K562 (cell line): ENCODE results near the gene UPK3A. TPM values are rescaled to one million over a fixed set of nuclear protein-coding genes. Genes with fewer than 3 reads are reported as not detected.
"Not testable (repeated sequence)": the region's sequence is repeated elsewhere in the genome, so short reads cannot be mapped to it uniquely, and the experiment has no call there.

Experiments used
- ATAC-seq: fragments of 200-7000 bp; cut with Tn5 transposase; 3 replicates; pipeline ENCODE4 v1.9.1; 2020; ENCODE audit warnings: moderate library complexity
- BruUV-seq: library from RNA; stranded (reverse); fragments of 400-500 nt; replicated peaks from 2 replicates; lab custom pipeline; 2021; lab: Mats Ljungman, UMichigan
- CTCF ChIA-PET: fragments of 300-600 bp; formaldehyde crosslinking; extraction: SDS; loops from one replicate; lab custom pipeline; 2021; ENCODE audit warnings: low intra/inter-chr PET ratio; lab: Yijun Ruan, JAX
- POLR2A ChIA-PET: fragments of 300-600, 350-650 bp; sonication (Branson Sonifier 250); formaldehyde crosslinking; extraction: SDS; loops from one replicate; lab custom pipeline; 2021; ENCODE audit warnings: antibody characterized with exemption, inconsistent platforms; lab: Yijun Ruan, JAX
- DNase-seq, 4 experiments: peaks; one replicate each; pipeline versions ENCODE4 v3.0.0 to v3.0.0-alpha.2; 2011 to 2018; ENCODE audit warnings: low spot score in 3 of 4, mixed read lengths in 3 of 4; ENCODE audit errors: extremely low read depth in 1 of 4
- FAIRE-seq: peaks from 2 replicates; lab custom pipeline; 2011; peaks lifted over from hg19 to GRCh38; lab: Jason Lieb, UNC
- H2AFZ ChIP-seq: 2 replicates; pipeline ENCODE4 v1.6.0; 2011; ENCODE audit warnings: low read depth, low read length, control low read depth, inconsistent platforms
- H3K27ac ChIP-seq: fragments of 200-600 bp; 3 replicates; pipeline ENCODE4 v1.8.0; 2011; ENCODE audit warnings: low read depth, mild to moderate bottlenecking, control low read depth, inconsistent platforms, low read length, moderate library complexity, mixed read lengths; ENCODE audit errors: extremely low read depth
- H3K27me3 ChIP-seq, 2 experiments: fragments of 300-600 bp in 1 of 2; 2 replicates in 1 of 2; 3 replicates in 1 of 2; pipeline versions ENCODE4 v1.6.0 to v1.8.0; 2011; ENCODE audit warnings: inconsistent platforms in 2 of 2, low read length in 2 of 2, mild to moderate bottlenecking in 1 of 2, mixed read lengths in 1 of 2, moderate library complexity in 1 of 2; ENCODE audit not compliant: control insufficient read depth in 2 of 2, insufficient read depth in 2 of 2
- H3K36me3 ChIP-seq: fragments of 300-600 bp; 3 replicates; pipeline ENCODE4 v1.8.0; 2011; ENCODE audit warnings: mild to moderate bottlenecking, low read length, inconsistent platforms; ENCODE audit not compliant: control insufficient read depth, insufficient read depth
- H3K4me1 ChIP-seq, 2 experiments: fragments of 200-600 bp in 1 of 2; replicated peaks in 1 of 2; 2 replicates in 1 of 2; 3 replicates in 1 of 2; pipeline versions ENCODE4 v1.5.1 to v1.8.0; 2011; ENCODE audit warnings: inconsistent platforms in 2 of 2, low read length in 2 of 2, mild to moderate bottlenecking in 1 of 2, mixed read lengths in 1 of 2, moderate library complexity in 1 of 2; ENCODE audit not compliant: control insufficient read depth in 2 of 2, insufficient read depth in 2 of 2
- H3K4me2 ChIP-seq: 2 replicates; pipeline ENCODE4 v1.6.1; 2011; ENCODE audit warnings: low read length, control low read depth, inconsistent platforms, mixed read lengths; ENCODE audit not compliant: insufficient read depth
- H3K4me3 ChIP-seq: fragments of 200-600 bp; sonication (generic), shearing (Covaris generic); 2 replicates; pipeline ENCODE4 v1.5.1; 2016; ENCODE audit warnings: control low read depth, inconsistent platforms
- H3K79me2 ChIP-seq: fragments of 200-600 bp; 3 replicates; pipeline ENCODE4 v1.8.0; 2011; ENCODE audit warnings: low read length, inconsistent platforms; ENCODE audit not compliant: control insufficient read depth, insufficient read depth
- H3K9ac ChIP-seq, 2 experiments: 2 replicates each; pipeline versions ENCODE4 v1.6.0 to v1.6.1; 2011; ENCODE audit warnings: low read depth in 2 of 2, low read length in 2 of 2, control low read depth in 1 of 2, inconsistent platforms in 1 of 2, mild to moderate bottlenecking in 1 of 2, mixed read lengths in 1 of 2; ENCODE audit not compliant: insufficient read depth in 1 of 2
- H3K9me1 ChIP-seq: one replicate; pipeline ENCODE4 v1.6.0; 2011; ENCODE audit warnings: inconsistent platforms, mild to moderate bottlenecking, low read length, moderate library complexity; ENCODE audit not compliant: control insufficient read depth, insufficient read depth
- H3K9me3 ChIP-seq: replicated peaks from 2 replicates; pipeline ENCODE4 v1.5.1; 2011; ENCODE audit warnings: low read depth, low read length, inconsistent platforms; ENCODE audit not compliant: control insufficient read depth, insufficient read depth
- H4K20me1 ChIP-seq: replicated peaks from 2 replicates; pipeline ENCODE4 v1.6.1; 2011; ENCODE audit warnings: low read length, inconsistent platforms, mixed read lengths; ENCODE audit not compliant: control insufficient read depth, insufficient read depth
- HNRNPK ChIP-seq: fragments of 200-400 bp; formaldehyde crosslinking; IDR thresholded peaks from one replicate; pipeline ENCODE4 v1.6.1; 2018; ENCODE audit warnings: mild to moderate bottlenecking, low read depth, low read length; ENCODE audit not compliant: poor library complexity, severe bottlenecking
- ZKSCAN8 ChIP-seq: fragments of 200-800 bp; sonication (Bioruptor generic); IDR thresholded peaks from 2 replicates; pipeline ENCODE4 v1.6.1; 2016; ENCODE audit warnings: missing genetic modification characterization, missing compliant biosample characterization
- ZNF263 ChIP-seq: sonication (generic); formaldehyde crosslinking; IDR thresholded peaks from 2 replicates; pipeline ENCODE4 v1.8.0; 2022; ENCODE audit warnings: mild to moderate bottlenecking, missing genetic modification reagents, borderline replicate concordance
- ZNF3 ChIP-seq: fragments of 250-450 bp; sonication (Bioruptor Pico); IDR thresholded peaks from 2 replicates; pipeline ENCODE4 v1.5.0; 2021; ENCODE audit warnings: mild to moderate bottlenecking, moderate library complexity
- ZNF589 ChIP-seq: fragments of 200-800 bp; sonication (Bioruptor generic); IDR thresholded peaks from 2 replicates; pipeline ENCODE4 v1.6.1; 2016; ENCODE audit warnings: low read depth, missing genetic modification characterization, missing compliant biosample characterization
- WGBS: fragments of 100-300 bp; shearing (Covaris generic); methylation state at CpG from one replicate; pipeline ENCODE4 v1.1.6; 2016; ENCODE audit warnings: low coverage, mixed read lengths; ENCODE audit not compliant: insufficient coverage; ENCODE audit errors: missing lambda C conversion rate; 5-methylcytosine and 5-hydroxymethylcytosine counted together
- in situ Hi-C: fragments of 300-500 bp; cut with MboI; formaldehyde crosslinking; loops from 4 replicates; pipeline ENCODE4 v1.15.0; 2018; ENCODE audit warnings: inconsistent platforms, mixed read lengths
- intact Hi-C: fragments of 100-400 bp; cut with micrococcal nuclease; formaldehyde crosslinking; loops from 2 replicates; pipeline ENCODE4 v1.14.2; 2022
- polyA plus RNA-seq, 8 experiments: library from polyadenylated mRNA; depleted of rRNA in 4 of 8; stranded (reverse) in 5 of 8; unstranded in 3 of 8; fragments of >200 nt; fragmentation: Nextera tagmentation in 2 of 8; fragmentation: Illumina TruSeq in 1 of 8; extraction: Ambion mirVana in 2 of 8; extraction: Trizol in 1 of 8; gene quantifications; 2 replicates each; pipeline versions ENCODE4 v1.2.1 to v1.2.3, GENCODE V29; 2011 to 2014; ENCODE audit warnings: inconsistent platforms in 1 of 8, missing spikeins in 1 of 8
- total RNA-seq, 7 experiments: library from RNA; depleted of rRNA in 6 of 7; stranded (reverse); fragments of >200 nt in 6 of 7; fragmentation: Illumina TruSeq in 2 of 7; extraction: Trizol in 2 of 7; gene quantifications; 2 replicates each; pipeline versions ENCODE4 v1.2.1 to v1.2.3, GENCODE V29; 2011 to 2021; ENCODE audit warnings: low replicate concordance in 1 of 7
- TF ChIP-seq, protein P1 (sequence below): fragments of 450-650 bp; formaldehyde crosslinking; conservative IDR thresholded peaks from 2 replicates; pipeline ENCODE4 v1.4.0; 2022; ENCODE audit warnings: mild to moderate bottlenecking, missing genetic modification characterization

The UPK3A gene
- total and polyA plus RNA-seq, 9 of the 15 experiments (the other 6 are each of a cell fraction or from before 2014, with no cell fraction given) = not detected

DNA sequence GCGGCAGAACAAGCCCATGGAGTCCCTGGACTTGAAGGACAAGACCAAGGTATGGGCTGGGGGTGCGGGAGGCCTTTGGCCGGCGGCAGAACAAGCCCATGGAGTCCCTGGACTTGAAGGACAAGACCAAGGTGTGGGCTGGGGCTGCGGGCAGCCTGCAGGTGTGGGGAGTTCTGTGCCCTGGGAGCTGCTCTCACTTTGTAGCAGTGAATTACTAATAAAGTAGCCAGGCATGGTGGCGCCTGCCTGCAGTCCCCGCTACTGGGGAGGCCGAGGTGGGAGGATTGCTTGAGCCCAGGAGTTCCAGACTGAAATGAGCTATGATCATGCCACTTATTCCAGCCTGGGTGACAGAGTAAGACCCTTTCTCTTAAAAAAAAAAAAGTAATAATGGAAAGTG lies 43.5 kb downstream of the UPK3A start:
- in situ Hi-C loops, ATAC-seq, intact Hi-C loops, H3K4me3 ChIP-seq, H3K4me2 ChIP-seq, CTCF ChIA-PET, H3K9me1 ChIP-seq, H3K27me3 ChIP-seq, H3K9me3 ChIP-seq, H2AFZ ChIP-seq, H4K20me1 ChIP-seq, BruUV-seq, H3K27ac ChIP-seq, FAIRE-seq, H3K4me1 ChIP-seq, DNase-seq, H3K9ac ChIP-seq, H3K79me2 ChIP-seq: not testable (repeated sequence)
- peaks cover 79% of the 10 kb centered on the region; the same call in 2 of the 3 replicates for H3K36me3 ChIP-seq
- 100% methylated on average over 2 of the region's 8 CpGs for WGBS
- POLR2A ChIA-PET = interaction anchor here (0.8 to 1.5 kb wide), 2 partner anchors 17 to 56 kb away, joined by 3 to 5 read pairs; no protein-coding TSS in a partner anchor

DNA sequence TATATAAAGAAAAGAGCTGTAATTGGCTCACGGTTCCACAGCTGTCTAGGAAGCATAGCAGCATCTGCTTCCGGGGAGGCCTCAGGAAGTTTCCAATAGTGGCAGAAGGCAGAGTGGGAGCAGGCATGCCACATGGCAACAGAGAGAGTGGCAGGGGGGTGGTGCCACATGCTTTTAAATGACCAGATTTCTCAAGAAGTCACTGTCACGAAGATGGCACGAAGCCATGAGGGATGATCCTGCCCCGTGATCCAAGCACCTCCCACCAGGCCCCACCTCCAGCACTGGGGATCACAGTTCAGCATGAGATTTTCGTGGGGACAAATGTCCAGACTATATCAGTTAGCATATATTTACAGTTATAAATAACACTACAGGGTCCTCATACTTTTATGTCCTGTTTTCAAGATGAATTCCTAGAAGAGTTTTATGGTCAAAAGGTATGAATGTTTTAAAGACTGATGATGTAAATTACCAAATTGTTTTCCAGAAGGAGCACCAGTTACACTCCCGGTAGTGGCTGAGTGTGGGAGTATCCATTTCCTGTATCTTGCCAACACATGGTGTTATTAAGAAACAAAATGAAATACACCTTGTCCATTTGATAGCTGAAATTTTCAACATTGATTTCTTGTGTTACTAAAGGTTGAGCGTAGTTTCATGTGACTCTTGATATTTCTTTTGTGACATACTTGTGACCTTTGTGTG lies 44.2 kb downstream of the UPK3A start:
- WGBS = 71% methylated on average over 8 of the region's 8 CpGs
- peaks cover 77% of the 10 kb centered on the region; the same call in 2 of the 3 replicates for H3K36me3 ChIP-seq
- POLR2A ChIA-PET = interaction anchor here (0.8 to 1.5 kb wide), 2 partner anchors 18 to 57 kb away, joined by 3 to 5 read pairs; no protein-coding TSS in a partner anchor
- H3K79me2 ChIP-seq = no peaks in the 10 kb centered on the region; the same call in 2 of the 3 replicates
- no peaks in the 10 kb centered on the region for H3K27me3 ChIP-seq
- H3K9me3 ChIP-seq = no peaks in the 10 kb centered on the region
- H3K27ac ChIP-seq = no peak overlapping the region
- intact Hi-C loops = no loop called here
- BruUV-seq = TSS peak; percentile 62
- H3K4me3 ChIP-seq = no peak overlapping the region
- no peak overlapping the region for H2AFZ ChIP-seq
- DNase-seq = no peak
- no peak for TF ChIP-seq ZNF3 (CRISPR knock-in tag)
- TF ChIP-seq ZNF589 (CRISPR knock-in tag) = no peak
- no peak for TF ChIP-seq ZKSCAN8 (CRISPR knock-in tag)
- TF ChIP-seq, protein P1, sequence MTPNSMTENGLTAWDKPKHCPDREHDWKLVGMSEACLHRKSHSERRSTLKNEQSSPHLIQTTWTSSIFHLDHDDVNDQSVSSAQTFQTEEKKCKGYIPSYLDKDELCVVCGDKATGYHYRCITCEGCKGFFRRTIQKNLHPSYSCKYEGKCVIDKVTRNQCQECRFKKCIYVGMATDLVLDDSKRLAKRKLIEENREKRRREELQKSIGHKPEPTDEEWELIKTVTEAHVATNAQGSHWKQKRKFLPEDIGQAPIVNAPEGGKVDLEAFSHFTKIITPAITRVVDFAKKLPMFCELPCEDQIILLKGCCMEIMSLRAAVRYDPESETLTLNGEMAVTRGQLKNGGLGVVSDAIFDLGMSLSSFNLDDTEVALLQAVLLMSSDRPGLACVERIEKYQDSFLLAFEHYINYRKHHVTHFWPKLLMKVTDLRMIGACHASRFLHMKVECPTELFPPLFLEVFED (CRISPR knock-in tag) = no peak
- no peak for TF ChIP-seq HNRNPK
- TF ChIP-seq ZNF263 (CRISPR knock-in tag) = no peak
- TF ChIP-seq, all 486 proteins: peak for 0
- Histone ChIP-seq H4K20me1 (peaks cover 3% of the 10 kb centered on the region; the same call in 1 of the 2 replicates), H3K4me1 (no peaks in the 10 kb centered on the region), H3K9me1 (no peaks in the 10 kb centered on the region), H3K4me2 (no peak overlapping the region), H3K9ac (no peak overlapping the region)
- in situ Hi-C loops = no loop called here
- ATAC-seq (no peak), FAIRE-seq (no peak)
- CTCF ChIA-PET = no interaction called here
